K562 (cell line): ENCODE data around the gene MYOM1. TPM values are rescaled to one million over a fixed set of nuclear protein-coding genes. Genes with fewer than 3 reads are reported as not detected.

ENCODE experiments used
- ATAC-seq: fragments of 200-7000 bp; cut with Tn5 transposase; 3 replicates; pipeline ENCODE4 v1.9.1; 2020; ENCODE audit warnings: moderate library complexity
- BruUV-seq: library from RNA; stranded (reverse); fragments of 400-500 nt; replicated peaks from 2 replicates; lab custom pipeline; 2021; lab: Mats Ljungman, UMichigan
- CTCF ChIA-PET: fragments of 300-600 bp; formaldehyde crosslinking; extraction: SDS; loops from one replicate; lab custom pipeline; 2021; ENCODE audit warnings: low intra/inter-chr PET ratio; lab: Yijun Ruan, JAX
- POLR2A ChIA-PET: fragments of 300-600, 350-650 bp; sonication (Branson Sonifier 250); formaldehyde crosslinking; extraction: SDS; loops from one replicate; lab custom pipeline; 2021; ENCODE audit warnings: antibody characterized with exemption, inconsistent platforms; lab: Yijun Ruan, JAX
- DNase-seq, 4 experiments: peaks; one replicate each; pipeline versions ENCODE4 v3.0.0 to v3.0.0-alpha.2; 2011 to 2018; ENCODE audit warnings: low spot score in 3 of 4, mixed read lengths in 3 of 4; ENCODE audit errors: extremely low read depth in 1 of 4
- FAIRE-seq: peaks from 2 replicates; lab custom pipeline; 2011; peaks lifted over from hg19 to GRCh38; lab: Jason Lieb, UNC
- H2AFZ ChIP-seq: 2 replicates; pipeline ENCODE4 v1.6.0; 2011; ENCODE audit warnings: low read depth, low read length, control low read depth, inconsistent platforms
- H3K27ac ChIP-seq: fragments of 200-600 bp; 3 replicates; pipeline ENCODE4 v1.8.0; 2011; ENCODE audit warnings: low read depth, mild to moderate bottlenecking, control low read depth, inconsistent platforms, low read length, moderate library complexity, mixed read lengths; ENCODE audit errors: extremely low read depth
- H3K27me3 ChIP-seq, 2 experiments: fragments of 300-600 bp in 1 of 2; 2 replicates in 1 of 2; 3 replicates in 1 of 2; pipeline versions ENCODE4 v1.6.0 to v1.8.0; 2011; ENCODE audit warnings: inconsistent platforms in 2 of 2, low read length in 2 of 2, mild to moderate bottlenecking in 1 of 2, mixed read lengths in 1 of 2, moderate library complexity in 1 of 2; ENCODE audit not compliant: control insufficient read depth in 2 of 2, insufficient read depth in 2 of 2
- H3K36me3 ChIP-seq: fragments of 300-600 bp; 3 replicates; pipeline ENCODE4 v1.8.0; 2011; ENCODE audit warnings: mild to moderate bottlenecking, low read length, inconsistent platforms; ENCODE audit not compliant: control insufficient read depth, insufficient read depth
- H3K4me1 ChIP-seq, 2 experiments: fragments of 200-600 bp in 1 of 2; replicated peaks in 1 of 2; 2 replicates in 1 of 2; 3 replicates in 1 of 2; pipeline versions ENCODE4 v1.5.1 to v1.8.0; 2011; ENCODE audit warnings: inconsistent platforms in 2 of 2, low read length in 2 of 2, mild to moderate bottlenecking in 1 of 2, mixed read lengths in 1 of 2, moderate library complexity in 1 of 2; ENCODE audit not compliant: control insufficient read depth in 2 of 2, insufficient read depth in 2 of 2
- H3K4me2 ChIP-seq: 2 replicates; pipeline ENCODE4 v1.6.1; 2011; ENCODE audit warnings: low read length, control low read depth, inconsistent platforms, mixed read lengths; ENCODE audit not compliant: insufficient read depth
- H3K4me3 ChIP-seq: fragments of 200-600 bp; sonication (generic), shearing (Covaris generic); 2 replicates; pipeline ENCODE4 v1.5.1; 2016; ENCODE audit warnings: control low read depth, inconsistent platforms
- H3K79me2 ChIP-seq: fragments of 200-600 bp; 3 replicates; pipeline ENCODE4 v1.8.0; 2011; ENCODE audit warnings: low read length, inconsistent platforms; ENCODE audit not compliant: control insufficient read depth, insufficient read depth
- H3K9ac ChIP-seq, 2 experiments: 2 replicates each; pipeline versions ENCODE4 v1.6.0 to v1.6.1; 2011; ENCODE audit warnings: low read depth in 2 of 2, low read length in 2 of 2, control low read depth in 1 of 2, inconsistent platforms in 1 of 2, mild to moderate bottlenecking in 1 of 2, mixed read lengths in 1 of 2; ENCODE audit not compliant: insufficient read depth in 1 of 2
- H3K9me1 ChIP-seq: one replicate; pipeline ENCODE4 v1.6.0; 2011; ENCODE audit warnings: inconsistent platforms, mild to moderate bottlenecking, low read length, moderate library complexity; ENCODE audit not compliant: control insufficient read depth, insufficient read depth
- H3K9me3 ChIP-seq: replicated peaks from 2 replicates; pipeline ENCODE4 v1.5.1; 2011; ENCODE audit warnings: low read depth, low read length, inconsistent platforms; ENCODE audit not compliant: control insufficient read depth, insufficient read depth
- H4K20me1 ChIP-seq: replicated peaks from 2 replicates; pipeline ENCODE4 v1.6.1; 2011; ENCODE audit warnings: low read length, inconsistent platforms, mixed read lengths; ENCODE audit not compliant: control insufficient read depth, insufficient read depth
- CBFB ChIP-seq: sonication (generic); formaldehyde crosslinking; IDR thresholded peaks from 2 replicates; pipeline ENCODE4 v1.4.0; 2020; ENCODE audit warnings: mild to moderate bottlenecking, missing genetic modification reagents
- HIVEP1 ChIP-seq: fragments of 250-450 bp; sonication (Bioruptor Pico); IDR thresholded peaks from 2 replicates; pipeline ENCODE4 v1.4.0; 2020; ENCODE audit warnings: mild to moderate bottlenecking
- HNRNPUL1 ChIP-seq: fragments of 200-400 bp; formaldehyde crosslinking; IDR thresholded peaks from 2 replicates; pipeline ENCODE4 v1.6.1; 2017; ENCODE audit warnings: low read length
- MCM2 ChIP-seq: fragments of 450-650 bp; IDR thresholded peaks from 2 replicates; pipeline ENCODE4 v1.6.1; 2017; ENCODE audit warnings: low read depth, mild to moderate bottlenecking
- MIER1 ChIP-seq: fragments of 450-650 bp; IDR thresholded peaks from 2 replicates; pipeline ENCODE4 v1.6.1; 2016; ENCODE audit warnings: antibody characterized with exemption, mild to moderate bottlenecking, low read depth
- RBM25 ChIP-seq: fragments of 200-400 bp; formaldehyde crosslinking; IDR thresholded peaks from 2 replicates; pipeline ENCODE4 v1.6.1; 2018; ENCODE audit warnings: low read length, low read depth, moderate library complexity; ENCODE audit not compliant: severe bottlenecking
- RFX5 ChIP-seq: IDR thresholded peaks from 2 replicates; pipeline ENCODE4 v1.6.1; 2011; ENCODE audit warnings: low read depth, mild to moderate bottlenecking, improper control_type of control experiment, low read length
- TFAM ChIP-seq: fragments of 250-450 bp; sonication (Bioruptor Pico); conservative IDR thresholded peaks from 2 replicates; pipeline ENCODE4 v1.5.0; 2021; ENCODE audit warnings: mild to moderate bottlenecking, moderate library complexity
- XRCC4 ChIP-seq: IDR thresholded peaks from one replicate; pipeline ENCODE4 v1.6.1; 2011; ENCODE audit not compliant: insufficient read depth, insufficient read length; ENCODE audit errors: extremely low read depth
- ZBTB49 ChIP-seq: sonication (generic); formaldehyde crosslinking; IDR thresholded peaks from 2 replicates; pipeline ENCODE4 v1.8.0; 2022; ENCODE audit warnings: missing genetic modification reagents, mild to moderate bottlenecking, borderline replicate concordance
- WGBS: fragments of 100-300 bp; shearing (Covaris generic); methylation state at CpG from one replicate; pipeline ENCODE4 v1.1.6; 2016; ENCODE audit warnings: low coverage, mixed read lengths; ENCODE audit not compliant: insufficient coverage; ENCODE audit errors: missing lambda C conversion rate; 5-methylcytosine and 5-hydroxymethylcytosine counted together
- in situ Hi-C: fragments of 300-500 bp; cut with MboI; formaldehyde crosslinking; loops from 4 replicates; pipeline ENCODE4 v1.15.0; 2018; ENCODE audit warnings: inconsistent platforms, mixed read lengths
- intact Hi-C: fragments of 100-400 bp; cut with micrococcal nuclease; formaldehyde crosslinking; loops from 2 replicates; pipeline ENCODE4 v1.14.2; 2022
- polyA plus RNA-seq, 8 experiments: library from polyadenylated mRNA; depleted of rRNA in 4 of 8; stranded (reverse) in 5 of 8; unstranded in 3 of 8; fragments of >200 nt; fragmentation: Nextera tagmentation in 2 of 8; fragmentation: Illumina TruSeq in 1 of 8; extraction: Ambion mirVana in 2 of 8; extraction: Trizol in 1 of 8; gene quantifications; 2 replicates each; pipeline versions ENCODE4 v1.2.1 to v1.2.3, GENCODE V29; 2011 to 2014; ENCODE audit warnings: inconsistent platforms in 1 of 8, missing spikeins in 1 of 8
- total RNA-seq, 7 experiments: library from RNA; depleted of rRNA in 6 of 7; stranded (reverse); fragments of >200 nt in 6 of 7; fragmentation: Illumina TruSeq in 2 of 7; extraction: Trizol in 2 of 7; gene quantifications; 2 replicates each; pipeline versions ENCODE4 v1.2.1 to v1.2.3, GENCODE V29; 2011 to 2021; ENCODE audit warnings: low replicate concordance in 1 of 7
- TF ChIP-seq, protein P1 (sequence below): fragments of 250-450 bp; sonication (Bioruptor Pico); IDR thresholded peaks from 2 replicates; pipeline ENCODE4 v1.8.0; 2022; ENCODE audit warnings: inconsistent platforms
- TF ChIP-seq, protein P2 (sequence below): IDR thresholded peaks from 2 replicates; pipeline ENCODE4 v1.6.1; 2016; ENCODE audit warnings: missing genetic modification characterization, missing compliant biosample characterization

MYOM1 gene
- total and polyA plus RNA-seq, 9 of the 15 experiments (the other 6 are each of a cell fraction or from before 2014, with no cell fraction given), result 0.01 to 0.62 (median 0.25) TPM

GRCh38 chr18:3035635-3036034, 184.1 kb downstream of the MYOM1 start (continued):
- no peak for TF ChIP-seq TFAM (CRISPR knock-in tag)

DNA sequence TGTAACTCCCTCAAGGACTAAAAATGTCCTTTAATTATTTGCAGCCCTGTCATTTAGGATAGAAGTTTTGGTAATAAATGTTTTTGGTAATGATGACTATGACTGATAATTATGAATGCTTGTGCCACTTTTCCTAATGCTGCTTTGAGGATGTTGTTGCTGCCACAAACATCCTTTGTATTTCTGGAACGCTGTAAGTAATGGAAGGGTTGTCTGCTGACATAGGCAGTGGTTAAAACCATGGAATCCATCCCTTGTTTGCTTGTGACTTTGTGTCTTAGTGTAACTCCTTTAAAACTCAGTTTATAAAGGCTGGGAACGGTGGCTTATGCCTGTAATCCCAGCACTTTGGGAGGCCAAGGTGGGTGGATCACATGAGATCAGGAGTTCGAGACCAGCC, 187.0 kb downstream of the MYOM1 start:
- H3K4me2 ChIP-seq, result no peak overlapping the region
- no peaks in the 10 kb centered on the region for H4K20me1 ChIP-seq
- ATAC-seq (no peak), FAIRE-seq (no peak), DNase-seq (no peak)
- H3K79me2 ChIP-seq, result no peaks in the 10 kb centered on the region
- ChIA-PET POLR2A (interaction anchor here (0.7 kb wide), 1 partner anchor 9 kb away, joined by 3 read pairs; no protein-coding TSS in a partner anchor), CTCF (no interaction called here)
- in situ Hi-C loops, result no loop called here
- no TSS peak for BruUV-seq
- WGBS, result 26% methylated on average over 3 of the region's 3 CpGs
- peaks cover 0 to 18% of the 10 kb centered on the region in 2 experiments; a peak in 4 of 5 replicates for H3K4me1 ChIP-seq
- H3K9me1 ChIP-seq, result no peaks in the 10 kb centered on the region
- no peaks in the 10 kb centered on the region for H3K9me3 ChIP-seq
- no peaks in the 10 kb centered on the region for H3K27me3 ChIP-seq
- H3K27ac ChIP-seq, result no peak overlapping the region
- H2AFZ ChIP-seq, result no peak overlapping the region
- H3K9ac ChIP-seq, result no peak overlapping the region
- no peaks in the 10 kb centered on the region for H3K36me3 ChIP-seq
- TF ChIP-seq RFX5 (no peak), ZBTB49 (CRISPR knock-in tag) (no peak), RBM25 (no peak), MIER1 (no peak), HNRNPUL1 (no peak), HIVEP1 (CRISPR knock-in tag) (no peak), MCM2 (no peak), XRCC4 (no peak), CBFB (no peak)
- TF ChIP-seq, protein P1, sequence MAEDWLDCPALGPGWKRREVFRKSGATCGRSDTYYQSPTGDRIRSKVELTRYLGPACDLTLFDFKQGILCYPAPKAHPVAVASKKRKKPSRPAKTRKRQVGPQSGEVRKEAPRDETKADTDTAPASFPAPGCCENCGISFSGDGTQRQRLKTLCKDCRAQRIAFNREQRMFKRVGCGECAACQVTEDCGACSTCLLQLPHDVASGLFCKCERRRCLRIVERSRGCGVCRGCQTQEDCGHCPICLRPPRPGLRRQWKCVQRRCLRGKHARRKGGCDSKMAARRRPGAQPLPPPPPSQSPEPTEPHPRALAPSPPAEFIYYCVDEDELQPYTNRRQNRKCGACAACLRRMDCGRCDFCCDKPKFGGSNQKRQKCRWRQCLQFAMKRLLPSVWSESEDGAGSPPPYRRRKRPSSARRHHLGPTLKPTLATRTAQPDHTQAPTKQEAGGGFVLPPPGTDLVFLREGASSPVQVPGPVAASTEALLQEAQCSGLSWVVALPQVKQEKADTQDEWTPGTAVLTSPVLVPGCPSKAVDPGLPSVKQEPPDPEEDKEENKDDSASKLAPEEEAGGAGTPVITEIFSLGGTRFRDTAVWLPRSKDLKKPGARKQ (CRISPR knock-in tag), result no peak
- TF ChIP-seq, protein P2, sequence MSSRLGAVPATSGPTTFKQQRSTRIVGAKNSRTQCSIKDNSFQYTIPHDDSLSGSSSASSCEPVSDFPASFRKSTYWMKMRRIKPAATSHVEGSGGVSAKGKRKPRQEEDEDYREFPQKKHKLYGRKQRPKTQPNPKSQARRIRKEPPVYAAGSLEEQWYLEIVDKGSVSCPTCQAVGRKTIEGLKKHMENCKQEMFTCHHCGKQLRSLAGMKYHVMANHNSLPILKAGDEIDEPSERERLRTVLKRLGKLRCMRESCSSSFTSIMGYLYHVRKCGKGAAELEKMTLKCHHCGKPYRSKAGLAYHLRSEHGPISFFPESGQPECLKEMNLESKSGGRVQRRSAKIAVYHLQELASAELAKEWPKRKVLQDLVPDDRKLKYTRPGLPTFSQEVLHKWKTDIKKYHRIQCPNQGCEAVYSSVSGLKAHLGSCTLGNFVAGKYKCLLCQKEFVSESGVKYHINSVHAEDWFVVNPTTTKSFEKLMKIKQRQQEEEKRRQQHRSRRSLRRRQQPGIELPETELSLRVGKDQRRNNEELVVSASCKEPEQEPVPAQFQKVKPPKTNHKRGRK (tag), result no peak
- intact Hi-C loops, result no loop called here
- H3K4me3 ChIP-seq, result no peak overlapping the region
